Aorta (tissue), 5 donors: Measurements from ENCODE around the gene CCDC141. TPM values are rescaled to one million over a fixed set of nuclear protein-coding genes. Genes with fewer than 3 reads are reported as not detected.

Experiments used
- ATAC-seq: fragments of 200-7000 bp; cut with Tn5 transposase; one replicate; pipeline ENCODE4 v1.9.1; 2022; ENCODE audit warnings: moderate library complexity; ENCODE audit not compliant: low FRiP score
- DNase-seq, 2 donors: peaks; one replicate each; pipeline ENCODE4 v3.0.0-alpha.2; 2020
- H3K27ac ChIP-seq, 2 donors: one replicate each; pipeline ENCODE4 v1.5.1; 2013; ENCODE audit warnings: low read length in 2 of 2, mild to moderate bottlenecking in 2 of 2, moderate library complexity in 2 of 2, control low read depth in 1 of 2, inconsistent platforms in 1 of 2, low read depth in 1 of 2
- H3K27me3 ChIP-seq, 2 donors: one replicate each; pipeline ENCODE4 v1.6.1; 2013; ENCODE audit warnings: control low read depth in 1 of 2, low read length in 1 of 2, mild to moderate bottlenecking in 1 of 2, moderate library complexity in 1 of 2; ENCODE audit not compliant: insufficient read depth in 2 of 2, control insufficient read depth in 1 of 2
- H3K36me3 ChIP-seq, 2 donors: one replicate each; pipeline ENCODE4 v1.6.1; 2013; ENCODE audit warnings: control low read depth in 1 of 2, low read length in 1 of 2, mild to moderate bottlenecking in 1 of 2; ENCODE audit not compliant: insufficient read depth in 2 of 2, control insufficient read depth in 1 of 2
- H3K4me1 ChIP-seq, 2 donors: one replicate each; pipeline ENCODE4 v1.6.1; 2013; ENCODE audit warnings: low read length in 2 of 2, control low read depth in 1 of 2, mild to moderate bottlenecking in 1 of 2, moderate library complexity in 1 of 2; ENCODE audit not compliant: insufficient read depth in 2 of 2, control insufficient read depth in 1 of 2
- H3K4me3 ChIP-seq, 2 donors: one replicate each; pipeline ENCODE4 v1.5.1; 2013; ENCODE audit warnings: low read length in 2 of 2, control low read depth in 1 of 2, mild to moderate bottlenecking in 1 of 2
- H3K9me3 ChIP-seq: one replicate; pipeline ENCODE4 v1.6.1; 2013; ENCODE audit warnings: mild to moderate bottlenecking, low read length; ENCODE audit not compliant: control insufficient read depth
- WGBS, 2 donors: extraction: QIAGEN DNeasy Blood & Tissue Kit; methylation state at CpG; one replicate each; pipeline ENCODE4 v1.1.7; 2013; 5-methylcytosine and 5-hydroxymethylcytosine counted together
- intact Hi-C, 2 donors: fragments of 100-400 bp; cut with DNase I; formaldehyde crosslinking; loops; one replicate each; pipeline versions ENCODE4 v1.14.2 to v1.15.0; 2022
- polyA plus RNA-seq, 2 donors: library from polyadenylated mRNA; stranded (reverse); fragments of 200-250 nt; gene quantifications; one replicate each; pipeline ENCODE4 v1.2.3, GENCODE V29; 2013
- total RNA-seq, 2 donors: library from RNA; stranded (reverse); fragmentation: NEBNext Ultra II Directional; extraction: Animal tissue kit (Norgen Biotek cat#: 25700); gene quantifications; one replicate each; pipeline ENCODE4 v1.2.1, GENCODE V29; 2021
- donor health status: healthy with polysubstance abuse.
- donor health status: Bipolar disorder and iron deficiency.
- donor health status: DM: no; HTN: no; CAD: no.
- donor health status: DM: no; HTN: no; CAD: no.
- donor health status: DM: yes; HTN: yes; CAD: no.

The CCDC141 gene
- total and polyA plus RNA-seq, 4 donors = 0.13 to 28.3 (median 2.0) TPM

GRCh38 chr2:178827111-178827510 lies 222.8 kb downstream of the CCDC141 start:
- no peaks in the 10 kb centered on the region for H3K36me3 ChIP-seq
- peaks cover 2 to 7% of the 10 kb centered on the region in 2 donors for H3K4me1 ChIP-seq
- 9 to 13% methylated on average over 1 of the region's 1 CpG for WGBS, 2 donors
- no peak for ATAC-seq
- no peak overlapping the region for H3K27ac ChIP-seq
- H3K27me3 ChIP-seq = no peaks in the 10 kb centered on the region
- no peak for DNase-seq
- H3K9me3 ChIP-seq = no peaks in the 10 kb centered on the region
- no peak overlapping the region for H3K4me3 ChIP-seq
- intact Hi-C loops = loop anchor here in 1 of 2 donors (5.0 kb wide), 2 partner anchors 35 to 50 kb away; no protein-coding TSS in a partner anchor

GRCh38 chr2:178825183-178825582 lies 224.8 kb downstream of the CCDC141 start:
- no peaks in the 10 kb centered on the region for H3K9me3 ChIP-seq
- WGBS, 2 donors = 42 to 86% methylated on average over 1 of the region's 1 CpG
- no peak overlapping the region for H3K4me3 ChIP-seq
- H3K27me3 ChIP-seq = no peaks in the 10 kb centered on the region
- peaks cover 2 to 4% of the 10 kb centered on the region in 2 donors for H3K4me1 ChIP-seq
- DNase-seq (no peak), ATAC-seq (no peak)
- intact Hi-C loops = loop anchor here in 1 of 2 donors (5.0 kb wide), 2 partner anchors 37 to 52 kb away; no protein-coding TSS in a partner anchor
- H3K27ac ChIP-seq = no peak overlapping the region
- H3K36me3 ChIP-seq = no peaks in the 10 kb centered on the region

GRCh38 chr2:178824181-178824580 lies 225.8 kb downstream of the CCDC141 start:
- Histone ChIP-seq H3K36me3 (no peaks in the 10 kb centered on the region), H3K27ac (no peak overlapping the region), H3K4me1 (peaks cover 0 to 2% of the 10 kb centered on the region in 2 donors), H3K27me3 (no peaks in the 10 kb centered on the region), H3K9me3 (no peaks in the 10 kb centered on the region), H3K4me3 (no peak overlapping the region)
- intact Hi-C loops = no loop called here
- DNase-seq (peak; percentile 54 to 75), ATAC-seq (no peak)
- WGBS, 2 donors = 5 to 14% methylated on average over 7 of the region's 7 CpGs

- no peaks in the 10 kb centered on the region for H3K36me3 ChIP-seq
- no peaks in the 10 kb centered on the region for H3K4me1 ChIP-seq
- intact Hi-C loops = no loop called here
- H3K9me3 ChIP-seq = no peaks in the 10 kb centered on the region
- ATAC-seq (no peak), DNase-seq (no peak)
- H3K4me3 ChIP-seq = no peak overlapping the region
- H3K27me3 ChIP-seq = no peaks in the 10 kb centered on the region
- H3K27ac ChIP-seq = peak overlapping the region in 1 of 2 donors; percentile 54
- 6 to 7% methylated on average over 4 of the region's 4 CpGs for WGBS, 2 donors
Measured at GRCh38 chr2:178819992-178820391, 229.9 kb downstream of the CCDC141 start.

- Histone ChIP-seq H3K27ac (no peak overlapping the region), H3K36me3 (no peaks in the 10 kb centered on the region), H3K9me3 (no peaks in the 10 kb centered on the region), H3K4me1 (no peaks in the 10 kb centered on the region), H3K27me3 (no peaks in the 10 kb centered on the region), H3K4me3 (no peak overlapping the region)
- 89 to 93% methylated on average over 1 of the region's 1 CpG for WGBS, 2 donors
- ATAC-seq (no peak), DNase-seq (no peak)
- intact Hi-C loops = no loop called here
Measured at GRCh38 chr2:178819147-178819875, 230.6 kb downstream of the CCDC141 start.

- intact Hi-C loops = no loop called here
- H3K4me3 ChIP-seq = no peak overlapping the region
- 44 to 48% methylated on average over 2 of the region's 2 CpGs for WGBS, 2 donors
- H3K4me1 ChIP-seq = no peaks in the 10 kb centered on the region
- no peaks in the 10 kb centered on the region for H3K36me3 ChIP-seq
- no peaks in the 10 kb centered on the region for H3K9me3 ChIP-seq
- no peak overlapping the region for H3K27ac ChIP-seq
- ATAC-seq (no peak), DNase-seq (no peak)
- no peaks in the 10 kb centered on the region for H3K27me3 ChIP-seq
Measured at GRCh38 chr2:178811901-178812300, 238.0 kb downstream of the CCDC141 start.

GRCh38 chr2:178811045-178811444 lies 238.9 kb downstream of the CCDC141 start:
- peaks cover 0 to 1% of the 10 kb centered on the region in 2 donors for H3K4me1 ChIP-seq
- H3K27me3 ChIP-seq = no peaks in the 10 kb centered on the region
- peak overlapping the region; percentile 30 to 71 for H3K27ac ChIP-seq
- no peaks in the 10 kb centered on the region for H3K9me3 ChIP-seq
- H3K36me3 ChIP-seq = no peaks in the 10 kb centered on the region
- ATAC-seq (no peak), DNase-seq (no peak)
- H3K4me3 ChIP-seq = no peak overlapping the region
- 86 to 89% methylated on average over 2 of the region's 2 CpGs for WGBS, 2 donors
- intact Hi-C loops = no loop called here

GRCh38 chr2:178810422-178810821 lies 239.5 kb downstream of the CCDC141 start:
- peaks cover 0 to 1% of the 10 kb centered on the region in 2 donors for H3K4me1 ChIP-seq
- no peak for ATAC-seq
- no peaks in the 10 kb centered on the region for H3K9me3 ChIP-seq
- H3K36me3 ChIP-seq = no peaks in the 10 kb centered on the region
- H3K4me3 ChIP-seq = no peak overlapping the region
- no peak for DNase-seq
- no peaks in the 10 kb centered on the region for H3K27me3 ChIP-seq
- intact Hi-C loops = no loop called here
- 94% methylated on average over 5 of the region's 5 CpGs for WGBS, 2 donors
- H3K27ac ChIP-seq = no peak overlapping the region
